ENCODE results near the gene SLC35B1. TPM values are rescaled to one million over a fixed set of nuclear protein-coding genes. Genes with fewer than 3 reads are reported as not detected.

SLC35B1 gene
- total RNA-seq, 1 experiment from 2014 or later, result 84.6 TPM

Other genes with a start within 250 kb of the SLC35B1 start
- 1.6 TPM for gene NGFR, start 212.7 kb downstream of the SLC35B1 start, total RNA-seq (2021; ENCODE audit: unreplicated experiment)
- 0.57 TPM for gene NXPH3, start 132.1 kb downstream of the SLC35B1 start, total RNA-seq (2021; ENCODE audit: unreplicated experiment)
- gene SPOP, start 29.9 kb downstream of the SLC35B1 start, total RNA-seq (2021; ENCODE audit: unreplicated experiment), result 58.0 TPM
- gene FAM117A, start 56.2 kb upstream of the SLC35B1 start, total RNA-seq (2021; ENCODE audit: unreplicated experiment), result 8.0 TPM
- gene KAT7, start 80.7 kb upstream of the SLC35B1 start, total RNA-seq (2021; ENCODE audit: unreplicated experiment), result 69.0 TPM
- gene TAC4, start 140.1 kb upstream of the SLC35B1 start, total RNA-seq (2021; ENCODE audit: unreplicated experiment), result not detected

All from Panc1 (cell line).